HG03139 (cell line): ENCODE results near the gene MUSK.
"Not testable (repeated sequence)": the region's sequence is repeated elsewhere in the genome, so short reads cannot be mapped to it uniquely, and the experiment has no call there.

ENCODE experiments used
- ATAC-seq: cut with Tn5 transposase; IDR thresholded peaks from one replicate; pipeline ENCODE4 v1.9.1; 2021; ENCODE audit not compliant: unreplicated experiment

Gene MUSK

DNA sequence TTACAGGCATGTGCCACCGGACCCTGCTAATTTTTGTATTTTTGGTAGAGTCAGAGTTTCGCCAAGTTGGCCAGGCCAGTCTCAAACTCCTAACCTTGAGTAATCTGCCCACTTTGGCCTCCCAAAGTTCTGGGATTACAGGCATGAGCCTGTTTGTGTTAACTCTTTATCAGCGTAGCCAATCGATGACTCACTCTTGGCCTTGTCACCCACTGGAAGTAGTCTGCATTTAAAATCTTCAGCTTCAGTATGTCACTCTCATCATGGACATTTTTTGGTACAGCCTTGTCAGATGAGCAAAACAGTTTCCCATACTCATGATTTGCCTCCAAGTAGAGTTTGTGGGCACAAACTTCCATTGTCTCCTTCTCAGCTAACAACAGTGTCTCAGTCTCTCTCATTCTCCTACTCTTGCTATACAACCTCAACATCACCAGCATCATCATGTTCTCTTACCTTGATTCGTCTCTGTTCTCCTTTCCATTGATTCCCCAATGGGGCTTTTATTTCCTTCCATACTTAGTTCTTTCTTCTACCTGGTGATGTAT is 22.5 kb downstream of the MUSK start:
- no peak for ATAC-seq

DNA sequence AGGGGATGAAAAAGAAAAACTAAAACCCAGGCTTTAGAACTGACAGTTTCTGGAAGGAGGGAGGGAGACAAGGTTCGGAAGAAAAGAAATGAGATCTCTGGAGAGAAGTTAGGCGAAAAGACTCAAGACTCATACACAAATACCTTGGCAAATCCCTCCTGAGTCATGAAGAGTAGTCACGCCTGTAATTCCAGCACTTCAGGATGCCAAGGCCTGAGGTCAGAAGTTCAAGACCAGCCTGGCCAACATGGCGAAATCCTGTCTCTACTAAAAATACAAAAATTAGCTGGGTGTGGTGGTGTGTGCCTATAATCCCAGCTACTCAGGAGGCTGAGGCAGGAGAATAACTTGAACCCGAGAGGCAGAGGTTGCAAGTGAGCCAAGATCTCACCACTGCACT is 27.3 kb downstream of the MUSK start:
- ATAC-seq, result not testable (repeated sequence)

DNA sequence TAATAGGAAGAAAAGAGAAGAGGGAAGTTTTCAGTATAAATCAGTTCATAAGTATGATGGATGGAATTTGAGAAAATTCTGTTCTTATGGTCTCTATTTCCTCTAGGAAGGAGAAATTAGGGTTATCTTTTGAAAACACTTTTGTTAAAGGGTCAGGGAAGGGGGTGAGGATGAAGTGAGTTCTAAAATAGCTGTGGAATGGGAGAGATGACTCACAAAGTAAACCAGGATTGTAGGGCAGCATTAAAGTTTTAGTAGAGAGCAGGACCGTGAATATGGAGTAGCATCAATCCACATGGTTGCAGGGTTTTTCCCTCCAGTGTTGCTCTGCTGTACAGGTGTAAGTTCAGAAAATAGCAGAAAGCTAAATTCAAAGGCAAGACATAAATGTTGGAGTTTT is 32.4 kb downstream of the MUSK start:
- no peak for ATAC-seq

- ATAC-seq, result no peak
Observed at GRCh38 chr9:110703669-110704068, 35.1 kb downstream of the MUSK start.

GRCh38 chr9:110707419-110707818 is 38.8 kb downstream of the MUSK start:
- ATAC-seq, result no peak

- ATAC-seq, result no peak
Observed at GRCh38 chr9:110710420-110710819, 41.8 kb downstream of the MUSK start.

DNA sequence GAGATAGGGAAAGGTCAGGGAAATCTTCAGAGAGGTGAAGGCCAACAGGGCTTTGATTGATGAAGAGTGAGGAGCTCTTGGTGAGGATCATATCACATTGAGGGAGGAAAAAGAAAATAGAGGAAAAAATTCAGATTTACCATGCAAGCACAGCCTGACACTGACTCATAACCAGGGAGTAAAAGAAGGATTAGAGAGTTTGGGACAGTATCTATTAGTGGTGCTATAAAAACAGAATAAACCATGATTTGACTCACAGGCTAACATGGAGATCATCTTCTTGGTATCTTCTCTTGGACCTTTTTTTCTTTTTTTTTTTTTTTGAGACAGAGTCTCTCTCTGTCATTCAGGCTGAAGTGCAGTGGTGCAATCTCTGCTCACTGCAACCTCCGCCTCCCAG is 44.4 kb downstream of the MUSK start:
- ATAC-seq, result no peak

GRCh38 chr9:110714314-110714713 is 45.7 kb downstream of the MUSK start:
- no peak for ATAC-seq

DNA sequence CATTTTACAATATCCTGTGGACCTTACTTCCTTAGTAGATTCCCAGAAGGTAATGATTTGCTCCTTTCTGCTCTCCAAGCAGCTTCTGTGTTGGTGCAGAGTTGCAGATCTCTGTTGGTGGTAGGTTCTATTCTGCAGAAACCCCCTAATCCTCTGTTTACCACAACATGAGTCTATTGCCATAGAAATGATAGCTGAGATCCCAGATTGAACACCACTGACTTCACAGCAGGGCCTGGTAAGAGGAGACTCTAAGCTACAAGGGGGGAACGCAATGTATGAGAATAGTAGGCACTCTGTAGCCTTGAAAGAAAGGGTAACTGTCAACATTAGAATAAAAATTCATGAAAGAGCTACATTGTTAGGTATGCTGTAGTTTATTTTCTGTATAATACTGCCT is 59.5 kb downstream of the MUSK start:
- ATAC-seq, result no peak

GRCh38 chr9:110729641-110730040 is 61.0 kb downstream of the MUSK start:
- ATAC-seq, result no peak

DNA sequence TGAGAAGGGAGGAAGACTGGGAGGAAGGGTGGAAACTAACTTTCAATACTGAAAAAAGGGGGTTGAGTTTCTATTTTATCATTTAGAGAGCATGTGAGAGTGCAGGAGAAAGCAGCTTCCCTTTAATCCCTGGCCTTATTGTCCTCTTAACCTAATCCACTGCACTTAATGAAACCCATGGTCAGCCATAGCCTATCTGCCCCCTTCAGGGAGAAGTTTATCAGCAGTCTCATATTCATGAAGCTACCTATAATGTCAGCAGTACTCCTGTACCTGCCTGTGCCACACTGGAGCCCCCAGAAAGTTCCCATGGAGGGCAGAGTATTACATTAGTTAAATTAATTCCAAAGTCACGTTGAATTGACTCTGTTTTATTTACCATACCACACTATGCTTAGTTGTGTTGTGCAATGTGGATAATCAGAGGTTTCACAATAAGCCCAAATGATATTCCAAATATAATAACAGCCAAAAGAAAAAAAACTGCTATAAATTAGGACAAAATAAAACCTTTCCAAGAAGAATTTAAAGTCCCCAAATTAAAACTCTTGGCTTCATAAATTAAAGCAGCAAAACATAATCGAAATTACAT is 62.9 kb downstream of the MUSK start:
- ATAC-seq, result no peak

GRCh38 chr9:110738982-110739381 is 70.4 kb downstream of the MUSK start:
- no peak for ATAC-seq

DNA sequence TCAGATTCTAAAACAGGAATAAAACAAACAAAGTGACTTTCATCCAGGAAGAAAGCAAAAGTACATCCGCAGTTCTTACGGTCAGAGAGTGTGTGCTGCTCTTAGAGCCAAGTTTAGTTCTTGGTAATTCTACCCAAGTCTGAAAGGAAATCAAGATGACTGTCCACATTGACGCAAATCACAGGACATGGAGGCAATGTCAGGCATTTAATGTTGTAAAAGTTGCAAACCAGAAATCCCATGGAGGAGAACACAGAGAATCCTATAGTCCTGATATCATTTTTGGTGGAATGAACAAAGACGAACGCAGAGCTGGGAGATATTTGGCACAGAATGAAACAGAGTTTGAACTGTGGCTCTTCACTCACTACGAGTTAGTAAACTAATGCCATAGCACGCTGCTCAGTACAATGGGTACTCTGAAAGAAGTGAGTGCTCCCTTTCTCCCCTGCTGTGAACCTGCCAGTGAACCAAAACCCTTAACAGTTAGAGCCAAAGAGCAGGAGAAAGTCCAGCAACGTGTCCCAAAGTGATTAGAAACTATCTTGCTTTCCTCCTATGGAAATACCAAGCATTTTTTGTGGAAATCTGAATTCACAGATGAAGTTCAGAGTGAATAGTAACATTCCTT is 74.3 kb downstream of the MUSK start:
- no peak for ATAC-seq

DNA sequence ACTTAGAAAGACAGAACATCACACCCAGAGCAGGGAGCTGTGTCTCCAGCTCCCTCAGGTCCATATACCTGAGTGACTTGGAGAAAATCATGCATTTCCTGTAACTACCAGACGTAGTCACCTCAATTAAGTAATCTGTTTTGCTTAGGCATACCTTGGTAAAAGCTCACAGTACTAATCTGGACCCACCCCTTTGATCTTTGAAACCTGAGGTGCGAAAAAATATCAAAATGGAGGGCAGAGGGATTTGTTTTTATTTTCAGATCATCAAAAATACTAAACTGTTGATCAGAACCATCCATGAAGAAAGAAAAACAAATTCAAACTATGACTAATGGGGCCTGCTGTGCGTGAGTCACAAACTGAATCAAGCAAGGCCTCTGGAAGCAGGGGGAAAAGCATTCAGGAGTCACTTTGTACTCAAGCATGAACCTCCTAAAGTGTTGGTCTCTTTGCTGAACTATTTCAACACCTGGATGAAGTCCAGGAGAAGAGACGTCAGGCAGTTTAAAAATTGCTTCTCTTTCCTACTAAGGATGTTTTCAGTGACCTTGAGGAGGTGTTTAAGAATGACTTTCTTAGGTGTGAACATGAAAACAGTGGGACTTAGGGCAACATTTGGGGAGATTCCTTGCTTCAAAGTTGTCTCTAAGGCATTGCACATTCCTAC is 76.3 kb downstream of the MUSK start:
- no peak for ATAC-seq

DNA sequence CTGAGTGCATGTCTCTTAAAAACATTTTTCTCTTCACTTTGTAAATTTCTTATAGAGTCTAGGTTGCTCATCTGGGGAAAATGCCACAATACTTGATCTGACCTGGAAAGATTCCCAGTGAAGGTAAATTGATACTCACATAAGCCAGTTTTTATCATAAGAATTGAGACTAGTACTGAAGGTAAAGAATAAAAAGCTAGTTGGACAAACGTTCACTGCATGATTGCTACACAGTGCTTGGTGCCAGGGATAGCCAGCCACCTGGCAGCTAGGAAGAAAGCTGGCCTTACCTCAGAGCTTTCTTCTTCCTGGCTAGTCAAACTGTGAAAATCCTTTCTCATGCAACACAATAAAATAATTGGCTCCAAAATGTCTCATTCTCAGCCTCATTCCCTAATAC is 77.1 kb downstream of the MUSK start:
- ATAC-seq, result no peak

DNA sequence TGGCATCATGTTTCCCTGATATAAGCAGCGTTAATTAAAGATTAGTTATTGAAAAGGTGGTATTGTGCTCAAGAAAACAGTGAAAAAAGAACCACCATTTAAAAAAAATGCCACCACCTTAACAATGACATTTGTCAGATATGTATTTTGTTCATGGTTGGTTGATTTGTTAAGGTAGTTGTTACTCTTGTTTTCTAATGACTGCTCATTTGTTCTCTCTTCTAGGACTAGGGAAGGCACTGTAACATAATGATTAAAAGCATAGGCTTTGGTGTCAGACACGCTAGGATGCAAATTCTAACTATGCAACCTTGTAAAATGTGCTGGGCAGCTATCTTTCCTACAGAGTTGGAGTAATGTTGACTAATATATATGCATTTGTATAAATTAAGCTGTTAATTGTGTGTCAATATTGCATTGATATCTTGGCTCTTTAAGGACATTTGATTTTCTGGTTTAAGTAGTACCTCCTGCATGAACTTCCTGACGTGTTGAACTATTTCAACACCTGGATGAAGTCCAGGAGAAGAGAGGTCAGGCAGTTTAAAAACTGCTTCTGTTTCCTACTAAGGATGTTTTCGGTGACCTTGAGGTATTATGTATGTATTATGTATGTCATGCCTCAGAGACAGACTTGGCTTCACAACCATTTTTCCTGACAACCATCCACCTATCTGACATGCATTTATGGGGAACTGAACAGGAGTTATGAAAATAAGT is 77.8 kb downstream of the MUSK start:
- ATAC-seq, result no peak

DNA sequence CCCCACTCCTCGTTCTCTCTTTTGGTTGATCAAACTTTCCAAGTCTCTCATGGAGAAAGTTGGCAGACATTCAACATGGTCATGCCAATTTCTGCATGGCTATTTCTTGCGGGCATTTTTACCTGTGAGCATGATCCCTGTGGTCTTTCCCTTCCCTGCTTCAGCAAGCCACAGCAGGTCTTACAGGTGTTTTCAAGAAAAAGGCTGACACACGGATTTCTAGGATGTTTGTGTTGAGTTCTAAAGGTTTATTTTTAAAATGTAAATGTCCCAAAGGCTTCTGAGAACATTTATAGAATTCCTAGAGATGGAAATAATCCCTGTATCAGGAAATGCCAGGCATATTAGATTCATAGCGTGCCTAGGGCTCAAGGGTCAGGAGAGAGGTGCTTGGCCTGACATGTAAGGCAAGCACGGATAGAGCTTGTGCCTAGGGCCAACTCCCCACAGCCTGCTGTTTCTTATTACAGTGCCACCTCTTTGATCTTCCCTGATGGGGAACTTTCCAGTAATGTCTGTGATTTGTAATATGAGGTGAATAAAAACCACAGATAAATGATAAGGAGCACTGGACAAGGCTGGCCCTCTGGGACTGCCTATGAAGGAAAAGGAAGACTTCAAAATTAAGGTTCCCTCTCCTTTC is 79.8 kb downstream of the MUSK start:
- ATAC-seq, result no peak

GRCh38 chr9:110750272-110750671 is 81.7 kb downstream of the MUSK start:
- ATAC-seq, result no peak

- no peak for ATAC-seq
Observed at GRCh38 chr9:110751971-110752370, 83.4 kb downstream of the MUSK start.

DNA sequence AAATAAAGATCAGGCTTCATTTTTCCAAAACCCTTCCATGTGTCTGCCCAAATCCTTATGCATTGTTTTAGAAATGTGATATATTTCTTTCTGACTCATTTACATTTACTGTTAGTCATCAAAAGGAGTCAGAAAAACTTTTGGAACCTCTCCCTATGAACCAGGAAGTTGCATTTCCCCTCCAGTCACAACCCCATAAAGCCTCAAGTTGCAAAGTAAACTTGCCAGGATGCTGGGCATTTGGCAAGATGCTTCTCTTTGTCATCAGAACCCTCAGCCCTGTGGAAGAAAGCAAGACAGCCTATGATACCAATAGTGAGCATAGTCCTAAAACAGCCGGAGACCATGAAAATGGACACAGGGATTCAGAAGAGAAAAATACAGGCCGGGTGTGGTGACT is 84.2 kb downstream of the MUSK start:
- ATAC-seq, result no peak

- ATAC-seq, result no peak
Observed at GRCh38 chr9:110753731-110754231, 85.2 kb downstream of the MUSK start.
